ENCODE results near the gene TEPSIN. TPM values are rescaled to one million over a fixed set of nuclear protein-coding genes. Genes with fewer than 3 reads are reported as not detected.

Gene TEPSIN, protein sequence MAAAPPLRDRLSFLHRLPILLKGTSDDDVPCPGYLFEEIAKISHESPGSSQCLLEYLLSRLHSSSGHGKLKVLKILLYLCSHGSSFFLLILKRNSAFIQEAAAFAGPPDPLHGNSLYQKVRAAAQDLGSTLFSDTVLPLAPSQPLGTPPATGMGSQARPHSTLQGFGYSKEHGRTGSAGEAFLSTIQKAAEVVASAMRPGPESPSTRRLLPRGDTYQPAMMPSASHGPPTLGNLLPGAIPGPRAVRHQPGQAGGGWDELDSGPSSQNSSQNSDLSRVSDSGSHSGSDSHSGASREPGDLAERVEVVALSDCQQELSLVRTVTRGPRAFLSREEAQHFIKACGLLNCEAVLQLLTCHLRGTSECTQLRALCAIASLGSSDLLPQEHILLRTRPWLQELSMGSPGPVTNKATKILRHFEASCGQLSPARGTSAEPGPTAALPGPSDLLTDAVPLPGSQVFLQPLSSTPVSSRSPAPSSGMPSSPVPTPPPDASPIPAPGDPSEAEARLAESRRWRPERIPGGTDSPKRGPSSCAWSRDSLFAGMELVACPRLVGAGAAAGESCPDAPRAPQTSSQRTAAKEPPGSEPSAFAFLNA
- 13.8 TPM for polyA plus RNA-seq (2013, experiment 1 of 2; ENCODE audit: insufficient read length)
- 8.5 TPM for polyA plus RNA-seq (2013, experiment 2 of 2; ENCODE audit: insufficient read length)

DNA sequence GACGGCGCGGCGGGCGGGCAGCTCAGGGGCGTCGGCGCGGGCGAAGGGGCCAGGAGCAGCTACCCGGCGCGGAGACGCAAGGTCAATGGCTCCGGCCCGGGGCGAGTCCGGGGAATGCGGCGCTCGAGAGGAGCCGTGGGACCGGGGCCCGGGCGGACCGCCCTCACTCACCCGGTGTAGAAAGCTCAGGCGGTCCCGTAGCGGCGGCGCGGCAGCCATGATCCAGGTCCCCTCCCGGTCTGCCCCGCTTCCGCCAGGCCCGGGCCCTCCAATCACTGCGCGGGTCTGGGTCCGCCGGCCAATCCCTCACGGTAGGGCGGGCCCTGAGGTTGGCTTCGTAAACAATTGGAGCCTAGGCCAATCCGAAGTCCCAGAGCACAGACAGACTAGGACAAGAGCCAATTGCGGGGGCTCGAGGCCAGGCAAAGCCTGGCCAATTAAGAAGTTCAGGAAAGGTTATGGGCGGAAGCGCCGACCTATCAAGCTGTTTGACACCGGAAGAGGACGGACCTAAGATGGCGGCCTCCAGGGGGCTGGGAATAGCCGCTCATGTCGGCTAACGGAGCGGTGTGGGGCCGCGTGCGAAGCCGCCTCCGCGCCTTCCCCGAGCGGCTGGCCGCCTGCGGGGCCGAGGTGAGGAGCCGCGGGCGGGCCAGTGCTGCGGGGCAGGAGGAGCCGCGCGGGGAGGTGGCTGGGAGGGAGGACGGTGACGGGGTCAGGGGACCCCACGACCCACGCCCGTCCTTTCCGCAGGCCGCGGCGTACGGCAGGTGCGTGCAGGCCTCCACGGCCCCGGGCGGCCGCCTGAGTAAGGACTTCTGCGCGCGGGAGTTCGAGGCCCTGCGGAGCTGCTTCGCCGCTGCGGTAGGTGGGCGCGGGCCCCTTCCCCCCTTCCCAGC lies at the start of gene TEPSIN, which contains the start of gene NDUFAF8:
Gene TEPSIN (minus strand): TSS at position 241 of the 899 bp plus-strand sequence. CDS start 22 bp downstream, at position 219.
Gene NDUFAF8 (plus strand): TSS at position 504 of the 899 bp plus-strand sequence. CDS start 46 bp downstream, at position 550.
- DNase-seq: peak; percentile 100

DNA sequence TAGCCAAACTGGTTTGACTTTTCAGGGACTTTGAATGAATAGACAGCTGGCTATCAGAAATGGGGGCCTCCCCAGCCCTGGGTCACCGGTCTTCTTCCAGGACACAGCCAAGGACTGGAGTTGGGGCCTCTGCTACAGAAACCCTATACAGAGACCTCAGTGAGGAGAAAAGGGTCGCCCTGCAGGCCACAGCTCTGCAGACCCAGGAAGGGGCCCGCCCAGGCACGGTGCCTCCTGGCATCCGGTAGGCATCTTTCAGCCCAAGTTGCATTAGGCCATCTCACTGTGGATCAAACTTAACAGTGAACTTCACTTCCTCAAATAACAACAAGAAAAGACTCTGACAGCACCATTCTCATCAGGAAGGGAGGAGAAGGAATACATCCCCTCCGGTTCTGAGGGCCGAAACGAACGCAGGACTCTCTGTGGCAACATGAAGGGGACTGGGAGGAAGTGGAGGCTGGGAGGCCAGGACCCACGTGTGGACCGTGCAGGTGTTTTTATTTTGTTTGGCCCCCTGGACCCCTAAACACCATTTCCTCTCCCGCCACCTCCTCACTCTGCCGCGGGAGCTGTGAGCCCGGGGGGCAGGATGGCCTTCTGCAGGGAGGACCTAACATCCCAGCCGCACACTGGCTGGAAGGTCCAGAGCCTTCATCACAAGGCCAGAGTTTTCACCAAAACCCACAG lies 49.0 kb upstream of the TEPSIN start:
- no peak for DNase-seq

DNA sequence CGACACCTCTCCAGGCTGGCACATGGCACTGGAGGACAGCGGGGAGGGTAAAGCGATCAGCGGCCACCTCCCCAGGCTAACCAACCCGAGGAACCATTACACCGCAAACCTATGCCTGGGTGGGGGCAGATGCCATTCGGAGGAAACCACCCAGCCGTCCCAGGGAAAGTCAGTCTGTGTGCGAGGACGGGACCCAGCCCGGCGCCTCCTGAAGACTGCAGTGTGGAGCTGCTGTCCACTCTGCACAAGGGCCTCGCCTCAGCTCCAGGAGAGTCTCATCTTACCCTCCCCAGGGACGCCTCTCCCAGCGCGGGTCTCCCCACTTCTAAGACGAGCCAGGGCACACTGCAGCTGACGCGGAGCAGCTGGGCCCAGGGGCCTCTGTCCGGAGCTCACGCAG lies 48.3 kb upstream of the TEPSIN start:
- no peak for DNase-seq

DNA sequence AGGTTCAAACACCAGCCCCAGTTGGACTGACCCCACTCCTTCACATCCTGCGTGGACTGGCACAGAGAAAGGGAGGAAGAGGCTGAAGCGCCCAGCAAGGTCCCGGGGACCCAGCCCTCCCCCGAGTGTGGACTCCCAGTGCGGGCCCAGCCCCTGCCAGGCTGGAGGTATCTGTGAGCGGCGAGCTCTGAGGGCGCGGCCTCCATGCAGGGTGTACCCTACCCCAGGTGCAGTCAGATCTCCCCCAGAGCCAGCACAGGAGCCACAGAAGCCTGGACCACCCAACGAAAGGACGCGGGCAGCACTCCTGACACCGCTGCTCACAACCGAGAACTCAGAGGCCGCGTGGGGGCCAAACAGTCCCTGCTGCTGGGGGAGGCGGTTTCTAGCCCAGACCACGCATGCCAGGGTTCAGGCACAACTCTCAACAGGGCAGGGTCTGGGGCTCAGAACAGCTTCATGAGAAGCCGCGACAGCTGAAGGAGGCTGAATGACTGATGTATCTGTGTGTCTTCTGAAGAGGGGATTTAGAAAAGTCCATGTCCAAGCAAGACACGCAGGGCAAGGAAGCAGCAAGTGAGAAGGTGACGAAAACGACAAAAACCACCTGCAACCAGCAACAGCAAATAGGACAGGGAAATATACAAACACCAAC lies 47.8 kb upstream of the TEPSIN start:
- DNase-seq: no peak

DNA sequence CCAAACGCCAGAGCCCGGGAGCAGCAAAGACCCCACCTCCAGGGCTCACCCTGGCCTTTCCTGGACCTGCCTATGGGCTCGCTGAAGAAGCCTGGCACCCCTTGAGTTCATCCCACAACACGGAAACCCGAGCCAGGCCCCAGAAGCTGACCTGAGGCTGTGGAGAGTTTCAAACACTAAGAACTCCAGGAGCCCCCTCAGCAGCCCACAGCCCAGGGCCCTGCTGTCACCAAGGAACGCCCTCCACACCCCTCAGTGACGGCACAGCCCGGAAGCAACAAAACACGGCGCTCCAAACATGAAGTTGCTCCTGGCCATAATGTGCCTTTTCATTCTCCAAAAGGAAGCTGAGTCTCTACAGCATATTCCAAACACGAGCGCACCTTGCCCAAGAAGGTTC lies 47.0 kb upstream of the TEPSIN start:
- DNase-seq: no peak

DNA sequence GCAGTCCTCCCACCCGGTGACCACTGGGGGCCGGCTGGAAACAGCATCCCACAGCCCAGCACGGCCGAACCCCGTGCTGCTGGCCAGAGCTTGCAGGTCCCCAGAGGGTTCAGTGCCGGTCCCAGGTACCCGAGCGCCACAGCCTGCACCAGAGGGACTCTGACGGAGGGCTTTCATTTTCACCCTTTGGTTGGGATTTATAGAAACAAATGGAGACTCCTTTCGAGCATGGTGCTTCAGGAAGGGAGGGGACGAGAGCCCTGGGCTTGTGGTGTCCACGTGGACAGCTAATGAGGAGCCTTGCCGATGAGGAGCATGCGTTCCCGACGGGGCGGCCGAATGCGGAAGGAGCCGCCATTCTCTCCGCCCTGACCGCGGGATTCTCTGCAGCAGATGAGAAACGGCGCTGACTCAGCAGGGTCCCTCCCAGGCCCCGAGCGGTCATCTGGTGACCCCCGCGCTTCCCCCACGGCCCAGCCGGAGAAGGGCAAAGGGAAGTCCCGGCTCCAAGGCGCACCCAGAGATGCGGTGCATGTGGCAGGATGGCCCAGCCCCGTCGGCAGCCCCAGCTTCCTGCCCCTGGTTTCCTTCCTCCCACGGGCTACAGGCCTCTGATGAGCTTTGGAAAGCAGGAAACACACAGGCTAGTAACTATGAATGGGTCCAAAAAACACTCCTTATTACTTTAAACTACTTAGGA lies 46.5 kb upstream of the TEPSIN start:
- DNase-seq: peak; percentile 35

DNA sequence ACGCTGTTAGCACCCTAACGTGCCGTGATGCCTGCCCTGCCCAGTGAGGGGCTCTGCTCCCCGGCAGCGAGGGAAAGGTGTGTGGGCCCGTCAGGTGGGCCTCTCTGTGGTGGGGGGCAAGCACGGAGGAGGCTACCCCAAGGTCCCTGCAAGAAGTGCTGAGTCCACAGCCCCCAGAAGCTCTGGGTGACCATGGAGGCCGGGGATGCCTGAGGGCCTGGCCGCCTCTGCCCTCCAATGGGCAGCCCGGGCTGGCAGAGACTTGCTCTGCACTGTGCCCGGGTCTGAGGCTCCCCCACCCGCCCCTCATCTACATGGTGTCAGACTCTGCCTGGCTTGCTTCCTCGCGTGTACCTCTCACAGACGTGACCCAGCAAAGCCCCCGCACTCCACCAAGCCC lies 44.0 kb upstream of the TEPSIN start:
- no peak for DNase-seq

DNA sequence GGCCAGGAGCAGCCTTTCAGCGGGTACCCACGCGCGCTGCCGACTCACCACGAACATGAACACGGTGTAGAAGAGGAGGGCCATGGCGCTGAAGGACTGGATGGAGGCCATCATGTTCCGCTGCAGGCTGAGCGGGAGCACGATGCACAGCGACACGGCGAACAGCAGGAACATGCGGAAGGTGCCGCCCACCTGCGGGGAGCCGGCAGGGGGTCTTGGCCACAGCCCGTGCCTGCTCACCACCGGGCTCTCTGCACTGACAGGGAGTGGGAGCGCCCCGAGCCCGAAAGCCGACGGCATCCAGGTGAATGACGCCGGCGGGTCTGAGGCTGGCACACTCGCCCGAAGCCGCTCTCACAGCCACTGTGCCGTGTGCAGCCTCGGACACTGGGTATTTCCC lies 43.3 kb upstream of the TEPSIN start:
- DNase-seq: no peak

DNA sequence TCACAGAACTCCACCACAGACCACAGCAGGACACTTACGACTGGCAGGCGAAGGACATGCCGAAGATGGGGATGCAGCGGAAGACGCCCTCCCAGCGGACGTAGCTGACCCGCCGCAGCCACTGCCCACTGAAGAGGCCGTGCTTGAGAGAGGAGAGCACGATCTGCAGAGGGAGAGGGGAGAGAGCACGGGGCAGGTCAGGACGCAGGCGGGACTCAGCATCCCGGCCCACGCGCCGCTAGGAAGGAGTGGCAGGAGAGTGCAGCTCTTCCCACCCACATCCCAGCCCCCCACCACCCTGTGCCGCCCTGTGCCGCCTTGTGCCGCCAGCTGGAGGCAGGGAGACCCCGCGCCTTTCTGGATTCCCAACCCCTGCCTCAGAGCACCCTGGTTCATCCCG lies 41.7 kb upstream of the TEPSIN start:
- no peak for DNase-seq

DNA sequence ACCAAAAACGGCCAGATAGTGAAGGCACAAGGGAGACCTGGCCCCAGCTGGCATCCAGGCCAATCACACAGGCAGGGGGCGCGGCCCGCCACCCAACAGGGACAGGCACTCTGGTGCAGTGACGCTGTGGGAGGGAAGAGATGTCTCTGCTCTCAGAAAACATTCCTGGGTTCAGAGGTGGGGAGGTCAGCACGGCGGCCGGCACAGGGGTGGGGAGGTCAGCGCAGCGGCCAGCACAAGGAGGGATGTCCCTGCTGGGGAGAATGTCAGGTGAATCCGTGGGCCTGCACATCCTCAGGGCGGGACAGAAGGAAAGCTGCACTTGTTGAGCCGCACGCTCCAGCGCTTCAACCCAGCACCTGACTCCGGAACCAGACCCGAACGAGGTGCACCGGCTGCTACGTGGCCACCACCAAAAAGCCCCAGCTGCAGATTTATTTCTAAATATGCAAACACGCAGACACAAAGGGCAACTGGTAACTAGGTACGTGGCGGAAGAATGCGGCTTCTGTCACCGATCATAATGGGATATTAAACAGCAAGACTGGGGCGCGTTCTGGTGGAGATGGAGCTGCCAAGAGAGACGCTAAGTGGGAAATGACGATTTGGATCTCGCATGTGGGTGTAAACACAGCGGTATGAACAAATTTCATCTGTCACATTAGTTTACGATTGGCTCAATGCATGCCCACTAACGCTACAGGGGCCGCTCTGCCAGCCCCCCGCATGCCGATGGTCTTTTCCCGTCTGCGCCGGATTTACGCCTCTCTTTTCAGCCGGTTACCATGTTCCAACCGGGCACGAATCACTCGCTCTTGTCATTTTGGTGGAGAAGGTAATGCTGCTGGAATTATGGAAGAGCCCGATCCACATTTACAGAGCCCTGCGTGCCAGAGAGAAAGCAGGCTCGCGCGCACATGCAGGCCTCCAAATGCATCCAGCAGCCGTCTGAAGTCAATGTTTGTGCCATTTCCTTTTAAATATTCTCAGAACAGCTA lies 40.7 kb upstream of the TEPSIN start:
- DNase-seq: no peak

DNA sequence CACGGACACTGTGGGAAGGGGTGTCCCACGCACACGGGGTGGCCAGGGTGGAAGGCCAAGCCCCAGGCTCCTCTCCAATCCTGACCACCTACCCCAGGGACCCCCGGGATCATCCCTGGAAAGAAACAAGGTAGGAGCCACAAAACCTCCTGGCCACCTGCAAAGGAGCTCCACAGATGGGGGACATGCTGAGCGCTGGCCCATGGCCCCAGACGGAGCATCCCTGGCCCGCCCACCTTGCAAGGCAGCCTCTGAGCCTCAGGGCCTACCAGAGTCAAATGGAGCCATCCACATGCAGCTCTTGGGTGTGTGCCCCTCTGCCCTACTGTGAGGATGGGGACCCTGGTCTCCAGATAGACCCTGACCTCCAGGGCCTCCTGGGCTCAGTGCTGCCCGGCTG lies 40.0 kb upstream of the TEPSIN start:
- no peak for DNase-seq

DNA sequence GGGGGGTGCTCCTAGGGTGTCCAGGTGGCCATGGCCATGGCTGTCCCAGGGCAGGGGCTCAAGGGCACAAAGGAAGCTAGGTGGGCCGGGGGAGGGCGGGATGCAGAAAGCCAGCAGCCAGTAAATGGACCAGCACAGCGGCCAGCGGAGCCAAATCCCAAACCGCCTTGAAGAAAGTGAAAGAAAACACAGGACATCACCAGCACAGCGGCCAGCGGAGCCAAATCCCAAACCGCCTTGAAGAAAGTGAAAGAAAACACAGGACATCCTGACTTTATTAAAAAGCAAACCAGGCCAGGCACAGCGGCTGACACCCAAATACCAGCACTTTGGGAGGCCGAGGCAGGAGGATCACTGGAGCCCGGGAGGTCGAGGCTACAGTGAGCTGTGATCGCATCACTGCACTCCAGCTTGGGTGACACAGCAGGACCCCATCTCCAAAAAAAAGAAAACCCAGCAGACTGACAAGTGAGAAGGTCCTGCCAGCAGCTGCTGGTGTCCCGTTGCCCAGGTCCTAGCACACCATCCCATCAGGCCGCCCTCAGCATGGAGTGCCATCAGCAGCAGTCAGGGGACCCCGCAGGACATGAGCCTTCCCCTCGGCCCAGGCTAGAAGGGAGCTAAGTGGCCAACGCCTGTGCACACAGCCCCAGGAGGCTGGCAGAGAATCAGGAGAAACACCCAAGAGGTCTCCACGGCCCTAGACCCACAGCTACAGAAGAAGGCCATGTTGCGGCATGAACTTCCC lies 39.3 kb upstream of the TEPSIN start:
- no peak for DNase-seq

DNA sequence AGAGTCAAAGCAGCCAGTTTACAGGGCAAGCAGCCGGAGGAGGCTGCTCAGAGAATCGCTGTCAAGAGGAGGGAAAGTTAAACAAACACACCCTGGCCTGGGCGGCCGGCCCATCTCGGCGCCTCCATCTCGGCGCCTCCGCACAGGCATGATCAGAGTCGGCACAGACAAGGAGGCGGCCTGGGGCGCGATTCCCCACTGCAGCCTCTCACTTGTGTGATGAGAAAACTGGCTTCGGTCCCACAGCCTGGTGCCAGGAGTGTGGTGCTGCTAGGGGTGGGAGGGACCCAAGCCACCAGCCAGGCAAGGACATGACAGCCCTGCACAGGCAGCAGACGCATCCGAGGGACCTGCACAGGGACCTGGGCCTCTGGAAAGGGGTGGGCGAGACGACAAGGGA lies 38.6 kb upstream of the TEPSIN start:
- DNase-seq: no peak

DNA sequence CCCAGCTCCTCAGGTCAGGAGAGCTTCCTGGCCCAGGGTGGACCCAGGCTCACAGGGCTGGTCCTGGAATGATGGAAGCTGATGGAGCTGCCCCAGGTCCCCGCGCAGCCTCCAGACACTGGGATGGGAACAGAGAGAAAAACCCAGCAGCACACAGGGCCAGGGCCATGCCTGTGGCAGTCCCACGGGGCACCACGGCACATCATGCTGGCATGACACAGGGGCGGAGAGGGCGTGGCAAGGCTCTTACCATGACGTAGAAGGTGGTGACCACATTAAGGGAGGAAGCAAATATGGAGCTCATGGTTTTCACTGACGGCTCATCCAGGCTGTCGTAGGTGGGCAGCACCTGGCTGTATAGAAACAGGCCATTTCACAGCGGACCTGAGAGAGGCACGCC lies 37.9 kb upstream of the TEPSIN start:
- no peak for DNase-seq

DNA sequence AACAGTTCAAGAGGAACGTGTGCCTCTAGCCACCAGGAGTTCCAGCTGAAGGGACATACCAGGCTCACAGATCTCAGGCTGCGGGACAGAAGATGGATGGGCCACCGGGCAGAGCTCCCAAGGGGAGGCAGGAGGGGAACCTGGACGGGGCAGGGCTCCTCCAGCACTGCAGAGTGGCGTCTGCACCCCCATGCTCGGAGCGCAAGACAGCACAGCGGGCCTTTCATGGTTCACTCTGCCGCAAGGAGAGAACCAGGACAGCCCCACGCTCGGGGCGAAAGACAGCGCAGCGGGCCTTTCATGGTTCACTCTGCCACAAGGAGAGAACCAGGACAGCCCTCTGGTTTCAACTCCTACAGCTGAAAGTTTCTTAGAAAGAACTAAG lies 35.6 kb upstream of the TEPSIN start:
- DNase-seq: no peak

DNA sequence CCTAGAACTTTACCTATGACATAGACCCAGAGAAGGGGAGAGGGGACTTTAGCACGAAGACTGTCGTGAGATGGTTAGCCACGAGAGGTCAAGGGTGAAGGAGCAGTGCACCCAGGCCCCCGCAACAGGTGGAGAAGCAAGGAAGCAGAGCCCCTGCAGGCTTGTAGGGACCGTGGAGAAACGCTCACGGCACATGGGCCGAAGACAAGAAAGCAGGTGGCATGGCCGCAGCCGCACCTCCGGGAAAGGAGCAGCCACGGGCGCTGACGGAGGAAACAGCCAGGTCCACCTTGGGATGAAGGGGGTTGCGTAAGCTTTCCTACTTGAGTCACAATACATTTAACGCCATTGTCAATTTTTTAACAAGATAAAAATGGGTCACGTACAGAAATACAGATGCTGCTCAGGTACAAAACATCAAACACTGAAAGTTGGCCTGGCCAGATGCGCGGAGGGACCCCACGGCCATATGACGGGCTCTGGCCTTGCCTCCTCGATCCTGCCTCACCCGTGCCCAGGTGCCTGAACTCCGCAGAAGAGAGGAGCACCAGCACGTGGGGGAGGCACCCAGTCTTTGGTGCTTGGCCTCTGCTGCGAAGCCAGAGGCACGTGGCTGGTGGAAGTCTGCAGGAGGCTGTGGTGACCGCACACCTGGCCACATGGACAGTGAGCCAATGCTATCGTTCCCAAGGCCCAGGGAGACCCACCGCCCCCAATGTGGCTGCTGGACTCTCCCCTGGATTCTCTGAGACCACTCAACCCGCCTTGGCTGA lies 35.0 kb upstream of the TEPSIN start:
- no peak for DNase-seq

DNA sequence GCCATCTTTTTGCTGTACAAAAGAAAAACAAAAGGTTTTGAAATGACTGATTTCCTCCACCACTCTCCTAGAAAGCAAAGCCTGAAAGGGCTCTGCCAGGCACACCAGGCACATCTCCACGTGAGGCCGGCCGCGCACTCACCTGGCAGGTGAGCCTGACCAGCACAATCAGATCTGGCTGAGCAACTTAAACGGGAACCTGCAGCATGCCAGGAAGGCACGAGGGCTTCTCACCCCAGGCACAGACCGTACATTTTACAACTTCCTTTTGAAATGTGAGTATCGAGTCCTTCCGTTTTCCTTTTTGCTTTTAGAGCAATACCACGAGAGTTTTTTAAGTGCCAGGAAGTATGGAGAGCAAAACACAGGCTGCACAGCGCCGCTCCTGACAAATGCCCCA lies 33.8 kb upstream of the TEPSIN start:
- no peak for DNase-seq

DNA sequence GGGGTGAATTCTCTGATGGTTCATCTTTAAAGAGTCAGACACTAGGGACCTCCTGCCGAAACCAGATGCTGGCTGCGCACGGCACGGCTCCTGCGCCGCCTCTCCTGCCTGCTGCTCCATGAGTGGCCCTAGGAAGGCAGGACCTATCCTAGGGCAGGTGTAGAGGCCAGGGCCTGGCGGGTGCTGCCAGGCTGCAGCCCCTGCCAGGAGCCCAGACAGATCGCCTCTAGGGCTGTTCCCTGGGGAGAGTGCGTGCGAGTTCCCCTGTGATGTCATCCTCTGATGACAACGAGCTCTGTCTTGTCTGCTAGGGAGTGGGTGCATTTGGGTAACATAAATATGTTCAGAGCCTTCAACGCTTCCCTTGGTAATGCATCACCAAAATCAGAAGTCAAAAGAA lies 32.4 kb upstream of the TEPSIN start:
- DNase-seq: no peak
